SK-N-SH (cell line): ENCODE data around the gene C17orf67.

Experiments used
- FOSL2 ChIP-seq: IDR thresholded peaks from 2 replicates; pipeline ENCODE4 v1.4.0; 2012; ENCODE audit warnings: low read depth, mild to moderate bottlenecking, moderate library complexity, borderline replicate concordance
- MXI1 ChIP-seq: IDR thresholded peaks from 2 replicates; pipeline ENCODE4 v1.6.1; 2012; ENCODE audit warnings: mild to moderate bottlenecking, low read depth, low read length, improper control_type of control experiment

DNA sequence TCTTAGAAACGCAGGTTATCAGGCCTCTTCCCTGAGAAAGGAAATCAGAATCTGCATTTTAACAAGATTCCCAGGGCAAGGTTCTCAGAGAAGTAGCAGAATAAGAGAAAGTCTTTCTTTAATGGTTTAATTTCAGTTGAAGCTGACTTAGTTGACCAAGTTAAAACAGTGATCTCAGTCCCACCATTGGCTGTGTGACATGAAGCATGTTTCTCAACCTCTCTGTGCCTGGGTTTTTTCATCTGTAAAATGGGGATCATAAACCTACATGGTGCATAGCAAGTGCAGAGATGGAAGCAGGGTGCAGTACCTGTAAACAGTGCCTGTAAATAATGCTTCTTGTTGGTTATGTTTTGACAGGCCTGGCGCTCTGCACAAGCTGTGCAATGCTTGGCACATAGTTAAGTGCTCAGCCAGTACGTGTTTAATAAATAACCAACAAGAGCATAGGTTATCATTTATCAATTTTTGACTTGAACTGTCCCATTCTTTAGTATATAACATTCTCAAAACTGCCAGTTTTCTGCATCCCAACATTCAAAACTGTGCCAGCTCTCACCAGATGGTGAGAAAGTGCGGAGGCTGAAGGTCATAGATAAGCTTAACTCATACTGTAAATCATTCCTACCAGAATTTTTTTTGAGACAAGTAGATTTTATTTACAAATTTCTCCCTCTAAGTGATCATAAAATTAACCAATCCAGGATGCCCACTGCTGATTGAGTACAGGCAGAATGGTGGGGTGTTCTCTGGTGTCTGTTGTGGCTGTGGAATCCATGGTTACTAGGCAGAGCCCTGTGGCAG lies 6.9 kb downstream of the C17orf67 start:
- TF ChIP-seq MXI1 (no peak), FOSL2 (no peak)
